ENCODE results near the gene ZNF587B.
A peak's percentile ranks its signal among the peaks of the same experiment; 100 is the strongest.
"Not testable (repeated sequence)": the region's sequence is repeated elsewhere in the genome, so short reads cannot be mapped to it uniquely, and the experiment has no call there.

The ZNF587B gene

GRCh38 chr19:57819475-57820148 lies 10.5 kb upstream of the ZNF587B start:
- DNase-seq: peak; percentile 84

GRCh38 chr19:57820599-57820998 lies 9.5 kb upstream of the ZNF587B start:
- DNase-seq: no peak

- not testable (repeated sequence) for DNase-seq
Observed at GRCh38 chr19:57821095-57821494, 9.0 kb upstream of the ZNF587B start.

GRCh38 chr19:57821501-57821900 lies 8.6 kb upstream of the ZNF587B start:
- DNase-seq: not testable (repeated sequence)

- DNase-seq: not testable (repeated sequence)
Observed at GRCh38 chr19:57823155-57823554, 6.9 kb upstream of the ZNF587B start.

- not testable (repeated sequence) for DNase-seq
Observed at GRCh38 chr19:57823608-57824007, 6.5 kb upstream of the ZNF587B start.

GRCh38 chr19:57825511-57825910 lies 4.6 kb upstream of the ZNF587B start:
- no peak for DNase-seq

GRCh38 chr19:57829316-57829715 lies 783 bp upstream of the ZNF587B start:
- DNase-seq: no peak

GRCh38 chr19:57836991-57837390 lies 6.9 kb downstream of the ZNF587B start:
- DNase-seq: not testable (repeated sequence)

GRCh38 chr19:57838622-57839191 lies 8.6 kb downstream of the ZNF587B start:
- DNase-seq: not testable (repeated sequence)

GRCh38 chr19:57841122-57841763 lies 11.1 kb downstream of the ZNF587B start:
- no peak for DNase-seq

GRCh38 chr19:57847164-57847563 lies 17.1 kb downstream of the ZNF587B start:
- not testable (repeated sequence) for DNase-seq

GRCh38 chr19:57849162-57849665 lies 19.1 kb downstream of the ZNF587B start:
- DNase-seq: not testable (repeated sequence)

GRCh38 chr19:57849666-57850473 lies 19.8 kb downstream of the ZNF587B start, which contains the start of gene ZNF587:
TSS of gene ZNF587 (plus strand) at chr19:57849859. CDS start at chr19:57850039, 180 bp downstream.
- DNase-seq: peak; percentile 87

- DNase-seq: no peak
Observed at GRCh38 chr19:57850553-57851017, 20.5 kb downstream of the ZNF587B start.

GRCh38 chr19:57851812-57852603 lies 21.9 kb downstream of the ZNF587B start:
- DNase-seq: not testable (repeated sequence)

GRCh38 chr19:57854117-57854516 lies 24.0 kb downstream of the ZNF587B start:
- DNase-seq: not testable (repeated sequence)

GRCh38 chr19:57862351-57862750 lies 32.3 kb downstream of the ZNF587B start:
- DNase-seq: not testable (repeated sequence)

GRCh38 chr19:57867868-57868492 lies 37.9 kb downstream of the ZNF587B start:
- DNase-seq: no peak

GRCh38 chr19:57869655-57870054 lies 39.6 kb downstream of the ZNF587B start:
- DNase-seq: not testable (repeated sequence)

GRCh38 chr19:57870225-57870624 lies 40.1 kb downstream of the ZNF587B start:
- DNase-seq: no peak
